ENCODE data around the gene DHRS11. TPM values are rescaled to one million over a fixed set of nuclear protein-coding genes. Genes with fewer than 3 reads are reported as not detected.
"Not testable (repeated sequence)": the region's sequence is repeated elsewhere in the genome, so short reads cannot be mapped to it uniquely, and the experiment has no call there.

Gene DHRS11
- total RNA-seq, 2 experiments from 2014 or later = 2.9 to 4.0 TPM

GRCh38 chr17:36602924-36603384 lies 11.3 kb downstream of the DHRS11 start:
- DNase-seq = peak; percentile 45 to 87 (median 60)
- no peaks in the 10 kb centered on the region for H3K27me3 ChIP-seq (ENCODE audit: control insufficient read depth in 1 of 2, insufficient read depth in 2 of 2, low read length in 2 of 2)
- ChIA-PET POLR2A (interaction anchor here (1.0 to 3.5 kb wide), 7 partner anchors 11 to 616 kb away, joined by 3 to 56 read pairs (median 6); partner anchors contain the start of genes AATF, DHRS11, GGNBP2 and MYO19), CTCF (interaction anchor here (0.6 to 3.6 kb wide), 14 partner anchors 9 to 770 kb away, joined by 3 to 20 read pairs (median 4); no protein-coding TSS in a partner anchor)
- no peaks in the 10 kb centered on the region for H3K27me3 Mint-ChIP-seq
- intact Hi-C loops (cut with DNase I, micrococcal nuclease) = loop anchor here (1.0 to 2.0 kb wide), 4 partner anchors 13 to 770 kb away; no protein-coding TSS in a partner anchor
- H3K36me3 ChIP-seq (ENCODE audit: insufficient read depth, low read length) = no peaks in the 10 kb centered on the region
- no peaks in the 10 kb centered on the region for H3K9me3 ChIP-seq (ENCODE audit: control insufficient read depth in 1 of 2, insufficient read depth in 1 of 2, low read length in 2 of 2)
- H3K9me3 Mint-ChIP-seq = no peaks in the 10 kb centered on the region
- no peak overlapping the region for H3K27ac ChIP-seq (ENCODE audit: low read depth in 1 of 2, low read length in 2 of 2)
- peak overlapping the region; percentile 97 for H3K4me3 Mint-ChIP-seq
- peaks cover 8% of the 10 kb centered on the region for H3K36me3 Mint-ChIP-seq (ENCODE audit: low read depth)
- ATAC-seq (ENCODE audit: poor library complexity) = peak; percentile 60
- peak overlapping the region; percentile 89 for H3K4me3 ChIP-seq (ENCODE audit: low read length)
- TF ChIP-seq CTCF (IDR thresholded peaks at IDR 0.05) = peak; percentile 87
- H3K4me1 ChIP-seq (ENCODE audit: insufficient read depth, low read length) = peaks cover 31% of the 10 kb centered on the region
- peak overlapping the region; percentile 30 for H3K27ac Mint-ChIP-seq
- peaks cover 50% of the 10 kb centered on the region for H3K4me1 Mint-ChIP-seq (ENCODE audit: low read depth)

GRCh38 chr17:36605028-36605427 lies 13.3 kb downstream of the DHRS11 start:
- H3K27me3 ChIP-seq (ENCODE audit: control insufficient read depth in 1 of 2, insufficient read depth in 2 of 2, low read length in 2 of 2); H3K4me3 Mint-ChIP-seq; intact Hi-C loops (cut with DNase I, micrococcal nuclease); H3K27me3 Mint-ChIP-seq; H3K4me3 ChIP-seq (ENCODE audit: low read length); DNase-seq; H3K36me3 ChIP-seq (ENCODE audit: insufficient read depth, low read length); ATAC-seq (ENCODE audit: poor library complexity); CTCF ChIA-PET; H3K36me3 Mint-ChIP-seq (ENCODE audit: low read depth); H3K27ac ChIP-seq (ENCODE audit: low read depth in 1 of 2, low read length in 2 of 2); POLR2A ChIA-PET; H3K9me3 Mint-ChIP-seq; H3K9me3 ChIP-seq (ENCODE audit: control insufficient read depth in 1 of 2, insufficient read depth in 1 of 2, low read length in 2 of 2); H3K27ac Mint-ChIP-seq: not testable (repeated sequence)
- H3K4me1 ChIP-seq (ENCODE audit: insufficient read depth, low read length) = peaks cover 38% of the 10 kb centered on the region
- H3K4me1 Mint-ChIP-seq (ENCODE audit: low read depth) = peaks cover 54% of the 10 kb centered on the region

- H3K27me3 Mint-ChIP-seq = no peaks in the 10 kb centered on the region
- no peaks in the 10 kb centered on the region for H3K36me3 ChIP-seq (ENCODE audit: insufficient read depth, low read length)
- H3K9me3 Mint-ChIP-seq = no peaks in the 10 kb centered on the region
- H3K27me3 ChIP-seq (ENCODE audit: control insufficient read depth in 1 of 2, insufficient read depth in 2 of 2, low read length in 2 of 2) = no peaks in the 10 kb centered on the region
- H3K4me1 Mint-ChIP-seq (ENCODE audit: low read depth) = peaks cover 31% of the 10 kb centered on the region
- intact Hi-C loops (cut with DNase I, micrococcal nuclease) = no loop called here
- no peak overlapping the region for H3K4me3 ChIP-seq (ENCODE audit: low read length)
- no peak for TF ChIP-seq CTCF (IDR thresholded peaks at IDR 0.05)
- ChIA-PET POLR2A (no interaction called here), CTCF (no interaction called here)
- peaks cover 5% of the 10 kb centered on the region for H3K36me3 Mint-ChIP-seq (ENCODE audit: low read depth)
- no peaks in the 10 kb centered on the region for H3K9me3 ChIP-seq (ENCODE audit: control insufficient read depth in 1 of 2, insufficient read depth in 1 of 2, low read length in 2 of 2)
- no peak overlapping the region for H3K4me3 Mint-ChIP-seq
- no peak for ATAC-seq (ENCODE audit: poor library complexity)
- DNase-seq = no peak
- H3K27ac ChIP-seq (ENCODE audit: low read depth in 1 of 2, low read length in 2 of 2) = no peak overlapping the region
- peaks cover 15% of the 10 kb centered on the region for H3K4me1 ChIP-seq (ENCODE audit: insufficient read depth, low read length)
- no peak overlapping the region for H3K27ac Mint-ChIP-seq
These were observed 16.6 kb downstream of the DHRS11 start for GRCh38 chr17:36608280-36608679.
